ENCODE data around the gene MAGEA8. TPM values are rescaled to one million over a fixed set of nuclear protein-coding genes. Genes with fewer than 3 reads are reported as not detected.
"Not testable (repeated sequence)": the region's sequence is repeated elsewhere in the genome, so short reads cannot be mapped to it uniquely, and the experiment has no call there.

Gene MAGEA8
- total and polyA plus RNA-seq, 2 donors (not counting 1 experiment from before 2014, with no cell fraction given) = not detected

DNA sequence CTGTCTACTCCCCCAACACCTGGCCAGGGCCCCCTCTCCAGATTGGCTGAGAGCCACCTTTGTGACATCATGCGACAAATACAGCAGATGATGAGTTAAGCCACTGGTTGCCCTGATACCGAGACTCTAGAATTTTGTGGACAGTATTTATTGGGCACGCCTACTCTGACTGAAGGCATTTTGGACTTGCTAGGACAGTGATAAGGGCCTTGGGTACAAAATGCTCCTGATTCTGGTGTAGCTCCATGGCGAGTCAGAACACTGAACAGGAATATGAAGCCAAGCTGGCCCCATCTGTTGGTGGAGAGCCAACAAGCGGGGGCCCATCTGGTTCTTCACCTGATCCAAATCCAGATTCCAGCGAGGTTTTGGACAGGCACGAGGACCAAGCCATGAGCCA is 48.4 kb downstream of the MAGEA8 start, which contains the start of gene HSFX4:
Gene HSFX4 (plus strand): TSS at position 174 of the 400 bp plus-strand sequence. CDS start 72 bp downstream, at position 246.
- not testable (repeated sequence) for H2AFZ ChIP-seq (ENCODE audit: low read length); H3K27ac ChIP-seq (ENCODE audit: insufficient read depth, low read length); H4K20me1 ChIP-seq (ENCODE audit: control insufficient read depth, extremely low read depth, insufficient read depth, low read length)

DNA sequence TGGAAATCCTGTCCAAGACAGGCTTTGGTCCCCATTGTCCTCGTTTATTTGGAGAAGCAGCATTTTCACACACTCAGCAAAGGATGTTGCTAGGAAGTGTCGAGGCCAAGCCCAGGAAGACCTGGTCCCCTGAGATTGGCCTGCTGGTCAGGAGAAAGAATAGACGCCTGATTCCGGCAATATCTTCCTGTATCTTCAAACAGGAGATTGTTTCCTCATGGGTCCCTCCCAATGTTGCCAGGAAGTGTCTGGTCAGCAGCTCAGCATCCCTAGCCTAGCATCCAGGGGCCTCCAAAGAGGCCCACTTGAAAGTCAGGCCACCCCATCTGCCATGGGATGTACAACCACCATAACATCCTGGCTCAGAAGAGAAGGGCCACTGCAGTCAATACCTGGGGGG is 50.4 kb downstream of the MAGEA8 start:
- H3K79me2 ChIP-seq (ENCODE audit: control insufficient read depth, insufficient read depth, low read length); H2AFZ ChIP-seq (ENCODE audit: low read length); H4K20me1 ChIP-seq (ENCODE audit: control insufficient read depth, extremely low read depth, insufficient read depth, low read length); H3K4me1 ChIP-seq (ENCODE audit: control insufficient read depth, extremely low read depth, insufficient read depth, low read length); H3K9ac ChIP-seq (ENCODE audit: insufficient read depth, low read length); H3K9me3 ChIP-seq (ENCODE audit: control insufficient read depth, insufficient read depth, low read depth, low read length); H3K4me2 ChIP-seq (ENCODE audit: extremely low read depth, insufficient read depth, low read length); H3K27me3 ChIP-seq (ENCODE audit: control insufficient read depth, insufficient read depth, low read length); H3K27ac ChIP-seq (ENCODE audit: insufficient read depth, low read length); H3K36me3 ChIP-seq (ENCODE audit: control insufficient read depth, insufficient read depth, low read length); H3K4me3 ChIP-seq (replicated peaks in 1 of 4; ENCODE audit: control extremely low read depth in 1 of 4, insufficient read depth in 1 of 4, low read depth in 3 of 4, low read length in 4 of 4); DNase-seq (ENCODE audit: low read depth in 2 of 2): not testable (repeated sequence)

More for the DNA sequence above, 48.4 kb downstream of the MAGEA8 start, which contains the start of gene HSFX4:
- not testable (repeated sequence) for H3K27me3 ChIP-seq (ENCODE audit: control insufficient read depth, insufficient read depth, low read length); H3K4me1 ChIP-seq (ENCODE audit: control insufficient read depth, extremely low read depth, insufficient read depth, low read length); H3K4me2 ChIP-seq (ENCODE audit: extremely low read depth, insufficient read depth, low read length); H3K9ac ChIP-seq (ENCODE audit: insufficient read depth, low read length); H3K9me3 ChIP-seq (ENCODE audit: control insufficient read depth, insufficient read depth, low read depth, low read length); H3K4me3 ChIP-seq (replicated peaks in 1 of 4; ENCODE audit: control extremely low read depth in 1 of 4, insufficient read depth in 1 of 4, low read depth in 3 of 4, low read length in 4 of 4); DNase-seq (ENCODE audit: low read depth in 2 of 2); H3K36me3 ChIP-seq (ENCODE audit: control insufficient read depth, insufficient read depth, low read length); H3K79me2 ChIP-seq (ENCODE audit: control insufficient read depth, insufficient read depth, low read length)

- H4K20me1 ChIP-seq (ENCODE audit: control insufficient read depth, extremely low read depth, insufficient read depth, low read length); H3K4me3 ChIP-seq (replicated peaks in 1 of 4; ENCODE audit: control extremely low read depth in 1 of 4, insufficient read depth in 1 of 4, low read depth in 3 of 4, low read length in 4 of 4); H3K9ac ChIP-seq (ENCODE audit: insufficient read depth, low read length); H3K4me1 ChIP-seq (ENCODE audit: control insufficient read depth, extremely low read depth, insufficient read depth, low read length); H3K27me3 ChIP-seq (ENCODE audit: control insufficient read depth, insufficient read depth, low read length); H3K9me3 ChIP-seq (ENCODE audit: control insufficient read depth, insufficient read depth, low read depth, low read length); H2AFZ ChIP-seq (ENCODE audit: low read length); DNase-seq (ENCODE audit: low read depth in 2 of 2); H3K27ac ChIP-seq (ENCODE audit: insufficient read depth, low read length); H3K79me2 ChIP-seq (ENCODE audit: control insufficient read depth, insufficient read depth, low read length); H3K4me2 ChIP-seq (ENCODE audit: extremely low read depth, insufficient read depth, low read length); H3K36me3 ChIP-seq (ENCODE audit: control insufficient read depth, insufficient read depth, low read length): not testable (repeated sequence)
Observed at GRCh38 chrX:149932150-149932549, 51.2 kb downstream of the MAGEA8 start.

- DNase-seq (ENCODE audit: low read depth in 2 of 2); H3K9ac ChIP-seq (ENCODE audit: insufficient read depth, low read length); H3K4me1 ChIP-seq (ENCODE audit: control insufficient read depth, extremely low read depth, insufficient read depth, low read length); H3K27me3 ChIP-seq (ENCODE audit: control insufficient read depth, insufficient read depth, low read length); H4K20me1 ChIP-seq (ENCODE audit: control insufficient read depth, extremely low read depth, insufficient read depth, low read length); H2AFZ ChIP-seq (ENCODE audit: low read length); H3K79me2 ChIP-seq (ENCODE audit: control insufficient read depth, insufficient read depth, low read length); H3K27ac ChIP-seq (ENCODE audit: insufficient read depth, low read length); H3K36me3 ChIP-seq (ENCODE audit: control insufficient read depth, insufficient read depth, low read length); H3K4me3 ChIP-seq (replicated peaks in 1 of 4; ENCODE audit: control extremely low read depth in 1 of 4, insufficient read depth in 1 of 4, low read depth in 3 of 4, low read length in 4 of 4); H3K4me2 ChIP-seq (ENCODE audit: extremely low read depth, insufficient read depth, low read length); H3K9me3 ChIP-seq (ENCODE audit: control insufficient read depth, insufficient read depth, low read depth, low read length): not testable (repeated sequence)
Observed at GRCh38 chrX:149932970-149933369, 52.0 kb downstream of the MAGEA8 start.

DNA sequence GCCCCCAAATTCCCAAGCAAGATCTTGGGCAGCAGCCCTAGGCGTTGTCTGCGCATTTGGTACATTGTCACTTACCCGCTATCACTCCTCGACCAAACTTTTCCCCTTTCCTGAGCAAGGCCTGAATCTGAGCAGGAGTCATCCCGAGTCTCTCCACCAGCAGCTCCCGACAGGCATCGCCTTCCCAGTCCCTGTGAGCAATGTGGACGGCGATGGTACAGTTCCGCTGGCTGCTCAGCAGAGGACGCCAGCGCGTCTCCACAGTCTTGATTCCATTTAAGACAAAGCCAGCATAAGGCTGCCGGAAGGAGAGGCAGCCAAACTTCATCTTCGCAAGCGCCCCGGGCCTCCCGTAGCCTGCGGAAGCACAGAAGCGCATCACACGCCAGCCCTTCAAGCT is 52.6 kb downstream of the MAGEA8 start:
- H2AFZ ChIP-seq (ENCODE audit: low read length); H3K4me1 ChIP-seq (ENCODE audit: control insufficient read depth, extremely low read depth, insufficient read depth, low read length); H3K4me3 ChIP-seq (replicated peaks in 1 of 4; ENCODE audit: control extremely low read depth in 1 of 4, insufficient read depth in 1 of 4, low read depth in 3 of 4, low read length in 4 of 4); H3K36me3 ChIP-seq (ENCODE audit: control insufficient read depth, insufficient read depth, low read length); H3K9me3 ChIP-seq (ENCODE audit: control insufficient read depth, insufficient read depth, low read depth, low read length); H3K79me2 ChIP-seq (ENCODE audit: control insufficient read depth, insufficient read depth, low read length); H4K20me1 ChIP-seq (ENCODE audit: control insufficient read depth, extremely low read depth, insufficient read depth, low read length); DNase-seq (ENCODE audit: low read depth in 2 of 2); H3K27me3 ChIP-seq (ENCODE audit: control insufficient read depth, insufficient read depth, low read length); H3K9ac ChIP-seq (ENCODE audit: insufficient read depth, low read length); H3K27ac ChIP-seq (ENCODE audit: insufficient read depth, low read length); H3K4me2 ChIP-seq (ENCODE audit: extremely low read depth, insufficient read depth, low read length): not testable (repeated sequence)

Other genes with a start within 250 kb of the MAGEA8 start
- gene TMEM185A, start 249.4 kb upstream of the MAGEA8 start, total RNA-seq = 14.1 and 17.3 TPM in 2 replicates
- 16.7 and 24.9 TPM in 2 replicates for gene TMEM185A, start 249.4 kb upstream of the MAGEA8 start, polyA plus RNA-seq
- gene MAGEA11, start 169.1 kb upstream of the MAGEA8 start, total RNA-seq = not detected in 2 replicates
- not detected in 2 replicates for gene MAGEA11, start 169.1 kb upstream of the MAGEA8 start, polyA plus RNA-seq
- 0.51 and 0.66 TPM in 2 replicates for gene HSFX1, start 107.1 kb upstream of the MAGEA8 start, total RNA-seq
- gene HSFX1, start 107.1 kb upstream of the MAGEA8 start, polyA plus RNA-seq = 0.15 and 0.27 TPM in 2 replicates
- not detected in 2 replicates for gene MAGEA9, start 99.3 kb upstream of the MAGEA8 start, total RNA-seq
- not detected in 2 replicates for gene MAGEA9, start 99.3 kb upstream of the MAGEA8 start, polyA plus RNA-seq
- gene HSFX4, start 48.4 kb downstream of the MAGEA8 start, total RNA-seq = not detected in 2 replicates
- not detected in 2 replicates for gene HSFX4, start 48.4 kb downstream of the MAGEA8 start, polyA plus RNA-seq
- 15.9 and 17.2 TPM in 2 replicates for gene EOLA2, start 57.3 kb downstream of the MAGEA8 start, total RNA-seq
- 31.6 and 34.9 TPM in 2 replicates for gene EOLA2, start 57.3 kb downstream of the MAGEA8 start, polyA plus RNA-seq